ENCODE results near the gene ARSB.
"Not testable (repeated sequence)": the region's sequence is repeated elsewhere in the genome, so short reads cannot be mapped to it uniquely, and the experiment has no call there.

Gene ARSB

DNA sequence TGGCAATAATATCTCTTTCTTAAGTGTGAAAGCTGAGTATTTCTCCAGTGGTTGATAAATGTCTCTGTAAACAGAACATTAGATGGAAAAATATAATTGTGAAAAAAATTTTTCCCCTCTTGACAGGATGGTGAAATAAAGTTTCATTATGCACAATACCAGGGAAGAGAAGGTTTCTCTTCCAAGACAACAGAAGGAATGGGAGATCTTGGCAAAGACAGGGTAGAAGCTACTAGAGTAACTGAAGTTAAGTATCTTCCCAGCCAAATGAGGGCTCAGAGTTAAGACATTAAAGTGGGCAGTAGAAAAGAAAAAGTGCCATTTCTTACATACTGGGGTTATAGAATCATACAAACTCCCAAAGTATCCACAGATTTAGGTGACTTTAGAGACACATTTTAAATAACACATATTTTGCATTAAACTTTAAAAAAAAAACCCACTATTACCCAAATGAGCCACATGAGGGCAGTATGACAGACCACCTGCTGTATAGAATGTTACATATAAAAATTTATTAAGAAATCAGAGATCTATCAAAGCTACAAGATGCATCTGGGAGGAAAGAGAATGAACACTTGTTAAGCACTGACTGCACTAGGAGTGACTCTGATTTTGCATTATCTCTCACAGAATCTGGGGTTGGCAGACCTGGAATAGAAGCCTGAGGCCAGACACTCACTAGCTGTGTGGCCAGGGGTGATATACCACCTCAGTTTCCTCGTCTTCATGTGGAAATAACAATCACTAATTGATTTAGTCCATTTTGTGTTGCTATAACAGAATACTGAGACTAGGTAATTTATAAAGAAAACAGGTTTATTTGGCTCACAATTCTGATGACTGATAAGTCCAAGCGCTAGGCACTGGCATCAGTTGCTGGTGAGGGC is 98.5 kb downstream of the ARSB start:
- no peak for DNase-seq (ENCODE audit: low read depth)
- TF ChIP-seq, protein P1, sequence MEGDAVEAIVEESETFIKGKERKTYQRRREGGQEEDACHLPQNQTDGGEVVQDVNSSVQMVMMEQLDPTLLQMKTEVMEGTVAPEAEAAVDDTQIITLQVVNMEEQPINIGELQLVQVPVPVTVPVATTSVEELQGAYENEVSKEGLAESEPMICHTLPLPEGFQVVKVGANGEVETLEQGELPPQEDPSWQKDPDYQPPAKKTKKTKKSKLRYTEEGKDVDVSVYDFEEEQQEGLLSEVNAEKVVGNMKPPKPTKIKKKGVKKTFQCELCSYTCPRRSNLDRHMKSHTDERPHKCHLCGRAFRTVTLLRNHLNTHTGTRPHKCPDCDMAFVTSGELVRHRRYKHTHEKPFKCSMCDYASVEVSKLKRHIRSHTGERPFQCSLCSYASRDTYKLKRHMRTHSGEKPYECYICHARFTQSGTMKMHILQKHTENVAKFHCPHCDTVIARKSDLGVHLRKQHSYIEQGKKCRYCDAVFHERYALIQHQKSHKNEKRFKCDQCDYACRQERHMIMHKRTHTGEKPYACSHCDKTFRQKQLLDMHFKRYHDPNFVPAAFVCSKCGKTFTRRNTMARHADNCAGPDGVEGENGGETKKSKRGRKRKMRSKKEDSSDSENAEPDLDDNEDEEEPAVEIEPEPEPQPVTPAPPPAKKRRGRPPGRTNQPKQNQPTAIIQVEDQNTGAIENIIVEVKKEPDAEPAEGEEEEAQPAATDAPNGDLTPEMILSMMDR (conservative IDR thresholded peaks at IDR 0.05; ENCODE audit: low read length), result peak; percentile 77
- H3K4me3 ChIP-seq (ENCODE audit: low read length), result no peak overlapping the region

GRCh38 chr5:78881884-78882283 is 103.2 kb downstream of the ARSB start:
- TF ChIP-seq, protein P1 (conservative IDR thresholded peaks at IDR 0.05; ENCODE audit: low read length), result no peak
- no peak for DNase-seq (ENCODE audit: low read depth)
- H3K4me3 ChIP-seq (ENCODE audit: low read length), result no peak overlapping the region

- DNase-seq (ENCODE audit: low read depth), result peak; percentile 16
- TF ChIP-seq, protein P1 (conservative IDR thresholded peaks at IDR 0.05; ENCODE audit: low read length), result no peak
- no peak overlapping the region for H3K4me3 ChIP-seq (ENCODE audit: low read length)
Measured at GRCh38 chr5:78879516-78879915, 105.6 kb downstream of the ARSB start.

DNA sequence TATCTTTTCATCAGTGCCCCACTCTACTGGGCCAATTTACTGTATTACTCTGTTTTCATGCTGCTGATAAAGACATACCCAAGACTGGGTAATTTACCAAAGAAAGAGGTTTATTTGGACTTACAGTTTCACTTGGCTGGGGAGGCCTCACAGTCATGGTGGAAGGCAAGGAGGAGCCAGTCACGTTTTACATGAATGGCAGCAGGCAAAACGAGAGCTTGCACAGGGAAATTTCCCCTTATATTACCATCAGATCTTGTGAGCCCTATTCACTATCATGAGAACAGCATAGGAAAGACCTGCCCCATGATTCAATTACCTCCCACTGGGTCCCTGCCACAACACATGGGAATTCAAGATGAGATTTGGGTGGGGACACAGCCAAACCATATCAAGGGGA is 119.0 kb downstream of the ARSB start:
- H3K4me3 ChIP-seq (ENCODE audit: low read length), result not testable (repeated sequence)

GRCh38 chr5:78858364-78858763 is 126.7 kb downstream of the ARSB start:
- DNase-seq (ENCODE audit: low read depth), result peak; percentile 4
- TF ChIP-seq, protein P1 (conservative IDR thresholded peaks at IDR 0.05; ENCODE audit: low read length), result no peak
- H3K4me3 ChIP-seq (ENCODE audit: low read length), result no peak overlapping the region

More for the DNA sequence above, 119.0 kb downstream of the ARSB start:
- DNase-seq (ENCODE audit: low read depth), result not testable (repeated sequence)

GRCh38 chr5:78855026-78855425 is 130.1 kb downstream of the ARSB start:
- TF ChIP-seq, protein P1 (conservative IDR thresholded peaks at IDR 0.05; ENCODE audit: low read length), result no peak
- no peak overlapping the region for H3K4me3 ChIP-seq (ENCODE audit: low read length)
- DNase-seq (ENCODE audit: low read depth), result no peak

DNA sequence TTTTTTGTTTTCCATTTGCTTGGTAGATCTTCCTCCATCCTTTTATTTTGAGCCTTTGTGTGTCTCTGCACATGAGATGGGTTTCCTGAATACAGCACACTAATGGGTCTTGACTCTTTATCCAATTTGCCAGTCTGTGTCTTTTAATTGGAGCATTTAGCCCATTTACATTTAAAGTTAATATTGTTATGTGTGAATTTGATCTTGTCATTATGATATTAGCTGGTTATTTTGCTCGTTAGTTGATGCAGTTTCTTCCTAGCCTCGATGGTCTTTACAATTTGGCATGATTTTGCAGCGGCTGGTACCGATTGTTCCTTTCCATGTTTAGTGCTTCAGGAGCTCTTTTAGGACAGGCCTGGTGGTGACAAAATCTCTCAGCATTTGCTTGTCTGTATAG is 133.2 kb downstream of the ARSB start:
- not testable (repeated sequence) for DNase-seq (ENCODE audit: low read depth); H3K4me3 ChIP-seq (ENCODE audit: low read length)

DNA sequence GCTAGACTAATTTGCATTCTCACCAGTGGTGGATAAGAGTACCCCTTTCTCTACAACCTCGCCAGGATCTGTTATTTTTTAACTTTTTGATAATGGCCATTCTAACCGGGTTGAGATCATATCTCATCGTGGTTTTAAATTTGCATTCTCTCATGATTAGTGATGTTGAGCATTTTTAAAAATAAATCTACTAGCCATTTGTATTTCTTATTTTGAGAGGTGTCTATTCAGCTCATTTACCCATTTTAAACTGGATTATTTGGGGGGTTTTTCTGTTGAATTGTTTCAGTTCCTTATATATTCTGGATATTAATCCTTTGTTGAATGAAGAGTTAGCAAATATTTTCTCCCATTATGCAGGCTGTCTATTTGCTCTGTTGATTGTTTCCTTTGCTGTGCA is 139.6 kb downstream of the ARSB start:
- H3K4me3 ChIP-seq (ENCODE audit: low read length), result no peak overlapping the region
- DNase-seq (ENCODE audit: low read depth), result no peak
- TF ChIP-seq, protein P1 (conservative IDR thresholded peaks at IDR 0.05; ENCODE audit: low read length), result no peak

Data from AG10803 (cell line).